GM10248 (cell line): ENCODE results near the gene RTF1.
"Not testable (repeated sequence)": the region's sequence is repeated elsewhere in the genome, so short reads cannot be mapped to it uniquely, and the experiment has no call there.

Experiments
- CTCF ChIA-PET: fragments of 300-600 bp; sonication (Branson Sonifier 250); formaldehyde crosslinking; extraction: SDS; loops from one replicate; lab custom pipeline; 2021; ENCODE audit warnings: antibody characterized with exemption; lab: Yijun Ruan, JAX
- POLR2A ChIA-PET: fragments of 350-650 bp; sonication (Branson Sonifier 250); formaldehyde crosslinking; extraction: SDS; loops from one replicate; lab custom pipeline; 2020; ENCODE audit warnings: antibody characterized with exemption; lab: Yijun Ruan, JAX
- DNase-seq: peaks from one replicate; pipeline ENCODE4 v3.0.0; 2012; ENCODE audit errors: extremely low spot score
- CTCF ChIP-seq: IDR thresholded peaks from 2 replicates; pipeline ENCODE4 v1.5.1; 2012; ENCODE audit warnings: mild to moderate bottlenecking, low read depth; ENCODE audit errors: extremely low read depth, missing control alignments, control extremely low read depth

The RTF1 gene

GRCh38 chr15:41416128-41416741, 660 bp upstream of the RTF1 start:
- POLR2A ChIA-PET, result no interaction called here
- CTCF ChIA-PET, result no interaction called here
- no peak for DNase-seq
- no peak for TF ChIP-seq CTCF

GRCh38 chr15:41417418-41418195, 712 bp downstream of the RTF1 start:
- peak; percentile 59 for DNase-seq
- CTCF ChIA-PET, result no interaction called here

GRCh38 chr15:41423979-41424659, 7.2 kb downstream of the RTF1 start:
- TF ChIP-seq CTCF, result no peak
- ChIA-PET CTCF (no interaction called here), POLR2A (no interaction called here)
- DNase-seq, result peak; percentile 66

More at GRCh38 chr15:41417418-41418195, 712 bp downstream of the RTF1 start:
- no peak for TF ChIP-seq CTCF
- POLR2A ChIA-PET, result no interaction called here

GRCh38 chr15:41424809-41425208, 7.9 kb downstream of the RTF1 start:
- ChIA-PET POLR2A (no interaction called here), CTCF (interaction anchor here (1.0 kb wide), 1 partner anchor 20 kb away, joined by 3 read pairs; no protein-coding TSS in a partner anchor)
- TF ChIP-seq CTCF, result no peak
- DNase-seq, result no peak

- CTCF ChIA-PET, result interaction anchor here (0.6 kb wide), 1 partner anchor 17 kb away, joined by 3 read pairs; no protein-coding TSS in a partner anchor
- DNase-seq, POLR2A ChIA-PET: not testable (repeated sequence)
Observed at GRCh38 chr15:41425907-41426306, 9.0 kb downstream of the RTF1 start.

- DNase-seq, result peak; percentile 60
- TF ChIP-seq CTCF, result no peak
- ChIA-PET CTCF (interaction anchor here (0.7 to 1.3 kb wide), 4 partner anchors 9 to 198 kb away, joined by 3 read pairs; partner anchors contain the start of gene CHP1), POLR2A (no interaction called here)
Observed at GRCh38 chr15:41429003-41429890, 12.4 kb downstream of the RTF1 start.
